ENCODE data around the gene CXCL9. TPM values are rescaled to one million over a fixed set of nuclear protein-coding genes. Genes with fewer than 3 reads are reported as not detected.

CXCL9 gene
- total RNA-seq = not detected

DNA sequence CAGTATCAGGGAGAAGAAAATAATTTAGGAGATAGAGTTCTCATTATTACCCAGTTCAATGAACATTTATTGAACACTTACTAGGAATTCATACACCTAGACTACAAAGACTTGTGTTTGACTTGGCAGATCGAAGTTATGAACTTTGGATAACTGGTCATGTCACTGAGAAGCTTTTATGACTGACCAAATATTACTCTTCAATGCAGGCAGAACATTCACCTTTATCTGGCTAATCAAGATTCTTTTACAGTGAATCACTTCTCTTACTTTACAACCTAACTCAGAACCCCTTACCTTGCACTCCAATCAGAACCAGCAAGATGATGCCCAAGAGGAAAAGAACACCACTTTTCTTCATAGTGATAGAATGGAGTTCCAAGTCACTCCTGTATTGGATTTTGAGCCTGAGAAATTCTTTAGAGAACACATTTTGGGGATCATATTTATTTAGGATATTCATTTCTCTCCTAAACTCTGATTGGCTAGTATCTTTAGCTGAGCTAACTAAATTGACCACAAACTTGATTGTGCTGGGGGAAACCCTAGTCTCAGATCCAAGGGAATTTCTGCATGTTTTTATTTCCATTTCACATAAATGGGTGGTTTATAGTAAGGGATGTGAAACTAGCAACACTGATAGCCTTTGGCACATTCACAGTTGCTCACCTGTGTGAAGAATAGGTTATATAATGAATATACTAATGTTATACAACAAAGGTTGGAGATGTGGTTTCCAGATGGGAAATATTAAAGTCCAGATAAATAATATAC is at the start of gene CXCL9:
Gene CXCL9, minus strand, starts transcription at position 421 of the 774 bp plus-strand sequence. Its CDS starts 60 bp downstream, at position 361.

DNA sequence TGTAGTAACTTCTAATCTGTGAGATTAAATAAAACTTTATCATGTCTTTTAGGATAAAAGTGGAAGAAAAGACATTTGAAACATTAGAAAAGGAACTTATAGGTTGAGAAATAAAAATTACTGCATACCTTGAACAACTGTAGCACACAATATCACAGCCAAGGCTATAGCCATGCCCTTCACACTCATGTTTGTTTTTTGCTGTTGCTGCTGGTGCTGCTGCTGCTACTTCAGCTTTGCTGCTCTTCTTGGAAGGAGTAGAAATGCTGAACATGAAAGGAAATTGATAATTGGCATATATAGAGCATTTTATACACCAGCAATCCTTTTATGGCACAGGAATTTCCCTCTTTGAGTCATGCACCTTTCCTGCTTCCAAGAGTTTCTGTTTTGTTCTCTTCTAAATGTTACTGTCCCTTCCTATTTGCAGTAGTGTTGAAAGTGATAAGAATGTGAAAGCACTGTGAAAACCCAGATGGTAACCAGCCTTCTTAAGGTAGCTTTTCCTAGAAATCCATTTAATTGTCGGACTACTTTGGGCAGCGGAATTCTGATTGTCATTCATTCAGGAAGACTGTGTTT is 28.6 kb upstream of the CXCL9 start, which contains the start of gene CXCL11:
Gene CXCL11, minus strand, starts transcription at position 272 of the 582 bp plus-strand sequence. Its CDS starts 83 bp downstream, at position 189.

DNA sequence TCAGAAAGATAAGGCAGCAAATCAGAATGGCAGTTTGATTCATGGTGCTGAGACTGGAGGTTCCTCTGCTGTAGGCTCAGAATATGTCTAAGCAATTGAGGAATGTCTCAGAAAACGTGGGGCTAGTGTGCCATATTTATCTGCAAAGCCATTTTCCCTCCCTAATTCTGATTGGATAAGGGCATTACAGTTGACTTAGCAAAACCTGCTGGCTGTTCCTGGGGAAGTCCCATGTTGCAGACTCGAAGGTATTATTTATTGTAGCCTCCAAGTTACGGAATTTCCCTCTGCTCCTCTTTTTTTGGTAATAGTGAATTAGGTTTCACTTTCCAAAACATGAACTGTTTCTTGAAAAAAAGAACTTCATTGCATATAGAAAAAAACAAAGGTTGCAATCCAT is 16.1 kb upstream of the CXCL9 start, which contains the start of gene CXCL10:
Gene CXCL10, minus strand, starts transcription at position 109 of the 400 bp plus-strand sequence. Its CDS starts 66 bp downstream, at position 43.

Other genes with a start within 250 kb of the CXCL9 start
- gene PPEF2, start 105.1 kb downstream of the CXCL9 start, total RNA-seq = 12.3 TPM
- 44.2 TPM for gene NAAA, start 66.5 kb downstream of the CXCL9 start, total RNA-seq
- 46.4 TPM for gene SDAD1, start 16.6 kb downstream of the CXCL9 start, total RNA-seq
- 1.4 TPM for gene CXCL10, start 16.0 kb upstream of the CXCL9 start, total RNA-seq
- not detected for gene CXCL11, start 28.6 kb upstream of the CXCL9 start, total RNA-seq
- 9.7 TPM for gene ART3, start 67.2 kb upstream of the CXCL9 start, total RNA-seq
- 102 TPM for gene NUP54, start 140.9 kb upstream of the CXCL9 start, total RNA-seq
- 378 TPM for gene SCARB2, start 206.3 kb upstream of the CXCL9 start, total RNA-seq
- gene FAM47E, start 244.2 kb upstream of the CXCL9 start, total RNA-seq = 6.7 TPM